HepG2 (cell line): ENCODE results near the gene SASH1. TPM values are rescaled to one million over a fixed set of nuclear protein-coding genes. Genes with fewer than 3 reads are reported as not detected.
A peak's percentile ranks its signal among the peaks of the same experiment; 100 is the strongest.

Experiments used
- BRCA1 ChIP-seq: sonication (generic); formaldehyde crosslinking; IDR thresholded peaks from 2 replicates; pipeline ENCODE4 v1.4.0; 2020; ENCODE audit warnings: missing genetic modification reagents
- EHMT2 ChIP-seq: fragments of 200-600 bp; sonication (generic); IDR thresholded peaks from 2 replicates; pipeline ENCODE4 v1.7.0; 2017; ENCODE audit warnings: antibody characterized with exemption, low read depth, low read length, borderline replicate concordance
- HOMEZ ChIP-seq: IDR thresholded peaks from 2 replicates; pipeline ENCODE4 v1.6.1; 2016; ENCODE audit warnings: low read depth
- KDM5A ChIP-seq: fragments of 200-600 bp; sonication (generic); IDR thresholded peaks from 2 replicates; pipeline ENCODE4 v1.7.0; 2018; ENCODE audit warnings: antibody characterized with exemption, mild to moderate bottlenecking, low read length, borderline replicate concordance
- MED1 ChIP-seq: sonication (generic); formaldehyde crosslinking; IDR thresholded peaks from 2 replicates; pipeline ENCODE4 v1.4.0; 2020; ENCODE audit warnings: missing genetic modification reagents
- TAF1 ChIP-seq: sonication (generic); formaldehyde crosslinking; IDR thresholded peaks from 2 replicates; pipeline ENCODE4 v1.4.0; 2020; ENCODE audit warnings: missing genetic modification reagents
- ZBTB21 ChIP-seq: sonication (generic); formaldehyde crosslinking; IDR thresholded peaks from 2 replicates; pipeline ENCODE4 v1.4.0; 2020; ENCODE audit warnings: missing genetic modification reagents
- ZFP62 ChIP-seq: sonication (generic); formaldehyde crosslinking; IDR thresholded peaks from 2 replicates; pipeline ENCODE4 v1.4.0; 2020; ENCODE audit warnings: missing genetic modification reagents
- ZNF530 ChIP-seq: sonication (generic); formaldehyde crosslinking; IDR thresholded peaks from 2 replicates; pipeline ENCODE4 v1.5.0; 2020; ENCODE audit warnings: low read depth, mild to moderate bottlenecking, missing genetic modification reagents
- ZNF556 ChIP-seq: sonication (generic); formaldehyde crosslinking; IDR thresholded peaks from 2 replicates; pipeline ENCODE4 v1.4.0; 2020; ENCODE audit warnings: mild to moderate bottlenecking, missing genetic modification reagents, borderline replicate concordance
- ZNF724P ChIP-seq: sonication (generic); formaldehyde crosslinking; IDR thresholded peaks from 2 replicates; pipeline ENCODE4 v1.8.0; 2022; ENCODE audit warnings: missing genetic modification reagents, borderline replicate concordance
- ZNF773 ChIP-seq: sonication (generic); formaldehyde crosslinking; IDR thresholded peaks from 2 replicates; pipeline ENCODE4 v1.4.0; 2020; ENCODE audit warnings: missing genetic modification reagents, borderline replicate concordance
- ZSCAN30 ChIP-seq: sonication (generic); formaldehyde crosslinking; IDR thresholded peaks from 2 replicates; pipeline ENCODE4 v1.5.0; 2020; ENCODE audit warnings: mild to moderate bottlenecking, missing genetic modification reagents
- polyA plus RNA-seq, 8 experiments: library from polyadenylated mRNA; depleted of rRNA in 3 of 8; stranded (reverse) in 7 of 8; unstranded in 1 of 8; fragments of >200 nt; fragmentation: Illumina TruSeq in 4 of 8; extraction: Trizol in 4 of 8; gene quantifications; 2 replicates each; pipeline versions ENCODE4 v1.2.1 to v1.2.3, GENCODE V29; 2011 to 2016; ENCODE audit warnings: low read depth in 4 of 8, missing spikeins in 1 of 8, mixed read lengths in 1 of 8; ENCODE audit not compliant: insufficient read depth in 1 of 8
- total RNA-seq, 5 experiments: library from RNA; depleted of rRNA; stranded (reverse); fragments of >200 nt; fragmentation: Illumina TruSeq; extraction: Trizol; gene quantifications; 2 replicates each; pipeline ENCODE4 v1.2.3, GENCODE V29; 2016; ENCODE audit warnings: low read depth in 1 of 5
- TF ChIP-seq, protein P1 (sequence below): sonication (generic); formaldehyde crosslinking; IDR thresholded peaks from 2 replicates; pipeline ENCODE4 v1.4.0; 2020; ENCODE audit warnings: low read depth, missing genetic modification reagents
- TF ChIP-seq, protein P2 (sequence below): sonication (generic); formaldehyde crosslinking; conservative IDR thresholded peaks from 2 replicates; pipeline ENCODE4 v1.8.1; 2023; ENCODE audit warnings: missing genetic modification reagents
- TF ChIP-seq, protein P3 (sequence below): sonication (generic); formaldehyde crosslinking; IDR thresholded peaks from 2 replicates; pipeline ENCODE4 v1.4.0; 2020; ENCODE audit warnings: missing genetic modification reagents, borderline replicate concordance
- TF ChIP-seq, protein P4 (sequence below): sonication (generic); formaldehyde crosslinking; IDR thresholded peaks from 2 replicates; pipeline ENCODE4 v1.8.0; 2022; ENCODE audit warnings: mild to moderate bottlenecking, missing genetic modification reagents, moderate library complexity
- TF ChIP-seq, protein P5 (sequence below): IDR thresholded peaks from 2 replicates; pipeline ENCODE4 v1.6.1; 2016; ENCODE audit warnings: low read depth, borderline replicate concordance

Gene SASH1
- total and polyA plus RNA-seq, 2 of the 13 experiments (the other 11 are each of a cell fraction or from before 2014, with no cell fraction given) = 7.5 to 8.2 TPM

- TF ChIP-seq, protein P1, sequence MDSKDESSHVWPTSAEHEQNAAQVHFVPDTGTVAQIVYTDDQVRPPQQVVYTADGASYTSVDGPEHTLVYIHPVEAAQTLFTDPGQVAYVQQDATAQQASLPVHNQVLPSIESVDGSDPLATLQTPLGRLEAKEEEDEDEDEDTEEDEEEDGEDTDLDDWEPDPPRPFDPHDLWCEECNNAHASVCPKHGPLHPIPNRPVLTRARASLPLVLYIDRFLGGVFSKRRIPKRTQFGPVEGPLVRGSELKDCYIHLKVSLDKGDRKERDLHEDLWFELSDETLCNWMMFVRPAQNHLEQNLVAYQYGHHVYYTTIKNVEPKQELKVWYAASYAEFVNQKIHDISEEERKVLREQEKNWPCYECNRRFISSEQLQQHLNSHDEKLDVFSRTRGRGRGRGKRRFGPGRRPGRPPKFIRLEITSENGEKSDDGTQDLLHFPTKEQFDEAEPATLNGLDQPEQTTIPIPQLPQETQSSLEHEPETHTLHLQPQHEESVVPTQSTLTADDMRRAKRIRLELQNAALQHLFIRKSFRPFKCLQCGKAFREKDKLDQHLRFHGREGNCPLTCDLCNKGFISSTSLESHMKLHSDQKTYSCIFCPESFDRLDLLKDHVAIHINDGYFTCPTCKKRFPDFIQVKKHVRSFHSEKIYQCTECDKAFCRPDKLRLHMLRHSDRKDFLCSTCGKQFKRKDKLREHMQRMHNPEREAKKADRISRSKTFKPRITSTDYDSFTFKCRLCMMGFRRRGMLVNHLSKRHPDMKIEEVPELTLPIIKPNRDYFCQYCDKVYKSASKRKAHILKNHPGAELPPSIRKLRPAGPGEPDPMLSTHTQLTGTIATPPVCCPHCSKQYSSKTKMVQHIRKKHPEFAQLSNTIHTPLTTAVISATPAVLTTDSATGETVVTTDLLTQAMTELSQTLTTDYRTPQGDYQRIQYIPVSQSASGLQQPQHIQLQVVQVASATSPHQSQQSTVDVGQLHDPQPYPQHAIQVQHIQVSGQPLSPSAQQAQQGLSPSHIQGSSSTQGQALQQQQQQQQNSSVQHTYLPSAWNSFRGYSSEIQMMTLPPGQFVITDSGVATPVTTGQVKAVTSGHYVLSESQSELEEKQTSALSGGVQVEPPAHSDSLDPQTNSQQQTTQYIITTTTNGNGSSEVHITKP (CRISPR knock-in tag) = peak; percentile 99
- TF ChIP-seq ZBTB21 (CRISPR knock-in tag) (peak; percentile 30; the same call in 1 of the 2 replicates), ZNF556 (CRISPR knock-in tag) (peak; percentile 72; the same call in 1 of the 2 replicates), KDM5A (peak; percentile 50; the same call in 1 of the 2 replicates), ZSCAN30 (CRISPR knock-in tag) (no peak), BRCA1 (CRISPR knock-in tag) (0 out of 2 replicates have a peak, but pooled peaks have one; percentile 38), ZNF530 (CRISPR knock-in tag) (no peak), ZNF773 (CRISPR knock-in tag) (no peak), MED1 (CRISPR knock-in tag) (peak; percentile 73), HOMEZ (CRISPR knock-in tag) (peak; percentile 66; the same call in 1 of the 2 replicates), TAF1 (peak; percentile 57), ZFP62 (CRISPR knock-in tag) (no peak), ZNF724P (CRISPR knock-in tag) (no peak), EHMT2 (no peak; the same call in 1 of the 2 replicates)
- TF ChIP-seq, protein P2, sequence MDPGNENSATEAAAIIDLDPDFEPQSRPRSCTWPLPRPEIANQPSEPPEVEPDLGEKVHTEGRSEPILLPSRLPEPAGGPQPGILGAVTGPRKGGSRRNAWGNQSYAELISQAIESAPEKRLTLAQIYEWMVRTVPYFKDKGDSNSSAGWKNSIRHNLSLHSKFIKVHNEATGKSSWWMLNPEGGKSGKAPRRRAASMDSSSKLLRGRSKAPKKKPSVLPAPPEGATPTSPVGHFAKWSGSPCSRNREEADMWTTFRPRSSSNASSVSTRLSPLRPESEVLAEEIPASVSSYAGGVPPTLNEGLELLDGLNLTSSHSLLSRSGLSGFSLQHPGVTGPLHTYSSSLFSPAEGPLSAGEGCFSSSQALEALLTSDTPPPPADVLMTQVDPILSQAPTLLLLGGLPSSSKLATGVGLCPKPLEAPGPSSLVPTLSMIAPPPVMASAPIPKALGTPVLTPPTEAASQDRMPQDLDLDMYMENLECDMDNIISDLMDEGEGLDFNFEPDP = no peak
- TF ChIP-seq, protein P3, sequence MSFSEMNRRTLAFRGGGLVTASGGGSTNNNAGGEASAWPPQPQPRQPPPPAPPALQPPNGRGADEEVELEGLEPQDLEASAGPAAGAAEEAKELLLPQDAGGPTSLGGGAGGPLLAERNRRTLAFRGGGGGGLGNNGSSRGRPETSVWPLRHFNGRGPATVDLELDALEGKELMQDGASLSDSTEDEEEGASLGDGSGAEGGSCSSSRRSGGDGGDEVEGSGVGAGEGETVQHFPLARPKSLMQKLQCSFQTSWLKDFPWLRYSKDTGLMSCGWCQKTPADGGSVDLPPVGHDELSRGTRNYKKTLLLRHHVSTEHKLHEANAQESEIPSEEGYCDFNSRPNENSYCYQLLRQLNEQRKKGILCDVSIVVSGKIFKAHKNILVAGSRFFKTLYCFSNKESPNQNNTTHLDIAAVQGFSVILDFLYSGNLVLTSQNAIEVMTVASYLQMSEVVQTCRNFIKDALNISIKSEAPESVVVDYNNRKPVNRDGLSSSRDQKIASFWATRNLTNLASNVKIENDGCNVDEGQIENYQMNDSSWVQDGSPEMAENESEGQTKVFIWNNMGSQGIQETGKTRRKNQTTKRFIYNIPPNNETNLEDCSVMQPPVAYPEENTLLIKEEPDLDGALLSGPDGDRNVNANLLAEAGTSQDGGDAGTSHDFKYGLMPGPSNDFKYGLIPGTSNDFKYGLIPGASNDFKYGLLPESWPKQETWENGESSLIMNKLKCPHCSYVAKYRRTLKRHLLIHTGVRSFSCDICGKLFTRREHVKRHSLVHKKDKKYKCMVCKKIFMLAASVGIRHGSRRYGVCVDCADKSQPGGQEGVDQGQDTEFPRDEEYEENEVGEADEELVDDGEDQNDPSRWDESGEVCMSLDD (CRISPR knock-in tag) = no peak
- TF ChIP-seq, protein P4, sequence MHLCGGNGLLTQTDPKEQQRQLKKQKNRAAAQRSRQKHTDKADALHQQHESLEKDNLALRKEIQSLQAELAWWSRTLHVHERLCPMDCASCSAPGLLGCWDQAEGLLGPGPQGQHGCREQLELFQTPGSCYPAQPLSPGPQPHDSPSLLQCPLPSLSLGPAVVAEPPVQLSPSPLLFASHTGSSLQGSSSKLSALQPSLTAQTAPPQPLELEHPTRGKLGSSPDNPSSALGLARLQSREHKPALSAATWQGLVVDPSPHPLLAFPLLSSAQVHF = no peak
- TF ChIP-seq, protein P5, sequence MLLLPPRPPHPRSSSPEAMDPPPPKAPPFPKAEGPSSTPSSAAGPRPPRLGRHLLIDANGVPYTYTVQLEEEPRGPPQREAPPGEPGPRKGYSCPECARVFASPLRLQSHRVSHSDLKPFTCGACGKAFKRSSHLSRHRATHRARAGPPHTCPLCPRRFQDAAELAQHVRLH (CRISPR knock-in tag) = peak; percentile 54; the same call in 1 of the 2 replicates
Observed at GRCh38 chr6:148342350-148343046, at the start of gene SASH1 (continued).
